ENCODE measurements around the gene RPS6KC1. TPM values are rescaled to one million over a fixed set of nuclear protein-coding genes. Genes with fewer than 3 reads are reported as not detected.

RPS6KC1 gene
- total RNA-seq, 1 donor from 2014 or later = 32.6 TPM

DNA sequence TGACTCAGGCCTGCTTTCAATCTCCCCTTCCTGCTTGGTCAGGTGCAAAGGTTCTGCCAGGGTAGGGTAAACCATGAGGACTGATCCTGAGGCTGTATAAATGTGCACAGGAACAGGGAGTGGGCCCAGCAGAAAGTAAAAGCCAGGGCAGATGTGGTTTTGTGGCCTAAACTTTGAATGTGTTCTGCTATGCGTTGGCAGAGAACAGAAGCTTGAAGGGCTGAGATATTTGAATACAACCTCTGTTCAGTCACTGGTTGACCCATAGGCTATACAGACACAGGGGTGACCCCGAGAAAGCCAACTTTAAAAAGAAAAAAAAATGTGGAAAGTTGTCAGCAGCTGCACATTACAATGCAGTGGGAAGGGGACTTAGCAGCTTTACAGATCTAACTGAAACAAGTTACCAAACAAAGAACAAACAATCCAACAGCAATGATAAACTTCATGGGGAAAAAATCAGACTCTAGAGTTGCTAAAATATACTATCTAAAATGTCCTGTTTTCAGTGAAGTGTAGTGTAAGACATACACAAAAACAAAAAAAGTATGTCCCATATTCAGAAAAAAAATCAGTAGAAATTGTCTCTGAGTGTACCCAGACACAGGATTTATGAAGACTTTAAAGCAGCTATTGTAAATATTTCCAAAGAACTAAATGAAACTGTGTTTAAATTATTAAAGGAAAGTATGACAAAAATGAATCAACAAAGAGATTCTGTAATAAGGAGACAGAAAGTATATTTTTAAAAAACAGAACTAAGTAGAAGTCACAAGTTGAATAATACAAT lies 216.1 kb downstream of the RPS6KC1 start:
- Histone ChIP-seq H4K20me1 (ENCODE audit: low read depth) (no peaks in the 10 kb centered on the region), H3K27ac (no peak overlapping the region), H3K9me3 (ENCODE audit: low read depth) (no peaks in the 10 kb centered on the region), H3K79me2 (ENCODE audit: low read depth) (no peaks in the 10 kb centered on the region), H3K4me2 (no peak overlapping the region), H3K9ac (no peak overlapping the region), H3F3A (ENCODE audit: low read depth) (no peaks in the 10 kb centered on the region), H3K4me1 (no peaks in the 10 kb centered on the region), H2AFZ (replicated peaks) (no peak overlapping the region), H3K36me3 (no peaks in the 10 kb centered on the region), H3K27me3 (no peaks in the 10 kb centered on the region), H3K4me3 (no peak overlapping the region)
- H3K27me3 Mint-ChIP-seq (ENCODE audit: insufficient read depth, low read depth) = no peaks in the 10 kb centered on the region
- no peak overlapping the region for H3K4me3 Mint-ChIP-seq
- peaks cover 8% of the 10 kb centered on the region for H3K9me3 Mint-ChIP-seq
- TF ChIP-seq EZH2 (IDR thresholded peaks at IDR 0.05) (no peak), EZH2phosphoT487 (IDR thresholded peaks at IDR 0.05) (no peak)
- TF ChIP-seq, protein P1, sequence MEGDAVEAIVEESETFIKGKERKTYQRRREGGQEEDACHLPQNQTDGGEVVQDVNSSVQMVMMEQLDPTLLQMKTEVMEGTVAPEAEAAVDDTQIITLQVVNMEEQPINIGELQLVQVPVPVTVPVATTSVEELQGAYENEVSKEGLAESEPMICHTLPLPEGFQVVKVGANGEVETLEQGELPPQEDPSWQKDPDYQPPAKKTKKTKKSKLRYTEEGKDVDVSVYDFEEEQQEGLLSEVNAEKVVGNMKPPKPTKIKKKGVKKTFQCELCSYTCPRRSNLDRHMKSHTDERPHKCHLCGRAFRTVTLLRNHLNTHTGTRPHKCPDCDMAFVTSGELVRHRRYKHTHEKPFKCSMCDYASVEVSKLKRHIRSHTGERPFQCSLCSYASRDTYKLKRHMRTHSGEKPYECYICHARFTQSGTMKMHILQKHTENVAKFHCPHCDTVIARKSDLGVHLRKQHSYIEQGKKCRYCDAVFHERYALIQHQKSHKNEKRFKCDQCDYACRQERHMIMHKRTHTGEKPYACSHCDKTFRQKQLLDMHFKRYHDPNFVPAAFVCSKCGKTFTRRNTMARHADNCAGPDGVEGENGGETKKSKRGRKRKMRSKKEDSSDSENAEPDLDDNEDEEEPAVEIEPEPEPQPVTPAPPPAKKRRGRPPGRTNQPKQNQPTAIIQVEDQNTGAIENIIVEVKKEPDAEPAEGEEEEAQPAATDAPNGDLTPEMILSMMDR (IDR thresholded peaks at IDR 0.05) = no peak
- H3K27ac Mint-ChIP-seq = no peak overlapping the region
- no peak for DNase-seq (ENCODE audit: low spot score)
- H3K4me1 Mint-ChIP-seq = no peaks in the 10 kb centered on the region
- H3K36me3 Mint-ChIP-seq = peaks cover 7% of the 10 kb centered on the region

DNA sequence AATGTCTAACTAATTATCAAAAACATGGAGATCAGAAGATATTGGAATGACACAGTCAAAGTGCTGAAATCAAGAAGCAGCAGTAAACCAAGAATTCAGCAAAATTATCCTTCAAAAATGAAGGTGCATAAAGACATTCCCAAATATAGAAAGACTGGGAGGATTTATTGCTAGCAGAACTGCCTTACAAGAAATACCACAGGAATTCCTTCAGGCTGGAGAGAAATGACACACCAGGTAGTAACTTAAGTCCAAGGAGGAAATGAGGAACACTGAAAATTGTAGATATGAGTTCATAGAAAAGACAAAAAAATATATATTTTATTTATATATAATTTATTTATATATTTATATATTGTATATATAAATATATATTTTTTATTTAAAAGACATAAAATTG lies 217.2 kb downstream of the RPS6KC1 start:
- Histone ChIP-seq H3F3A (ENCODE audit: low read depth) (no peaks in the 10 kb centered on the region), H3K27me3 (no peaks in the 10 kb centered on the region), H3K36me3 (no peaks in the 10 kb centered on the region), H4K20me1 (ENCODE audit: low read depth) (no peaks in the 10 kb centered on the region), H3K9ac (no peak overlapping the region), H3K27ac (no peak overlapping the region), H3K4me3 (no peak overlapping the region), H3K79me2 (ENCODE audit: low read depth) (no peaks in the 10 kb centered on the region), H3K4me1 (no peaks in the 10 kb centered on the region), H3K9me3 (ENCODE audit: low read depth) (no peaks in the 10 kb centered on the region), H2AFZ (replicated peaks) (no peak overlapping the region), H3K4me2 (no peak overlapping the region)
- Mint-ChIP-seq H3K27me3 (ENCODE audit: insufficient read depth, low read depth) (no peaks in the 10 kb centered on the region), H3K36me3 (peaks cover 10% of the 10 kb centered on the region), H3K27ac (no peak overlapping the region), H3K9me3 (peaks cover 8% of the 10 kb centered on the region), H3K4me1 (no peaks in the 10 kb centered on the region), H3K4me3 (no peak overlapping the region)
- no peak for DNase-seq (ENCODE audit: low spot score)
- TF ChIP-seq EZH2phosphoT487 (IDR thresholded peaks at IDR 0.05) (no peak), EZH2 (IDR thresholded peaks at IDR 0.05) (no peak)
- TF ChIP-seq, protein P1 (IDR thresholded peaks at IDR 0.05) = no peak

DNA sequence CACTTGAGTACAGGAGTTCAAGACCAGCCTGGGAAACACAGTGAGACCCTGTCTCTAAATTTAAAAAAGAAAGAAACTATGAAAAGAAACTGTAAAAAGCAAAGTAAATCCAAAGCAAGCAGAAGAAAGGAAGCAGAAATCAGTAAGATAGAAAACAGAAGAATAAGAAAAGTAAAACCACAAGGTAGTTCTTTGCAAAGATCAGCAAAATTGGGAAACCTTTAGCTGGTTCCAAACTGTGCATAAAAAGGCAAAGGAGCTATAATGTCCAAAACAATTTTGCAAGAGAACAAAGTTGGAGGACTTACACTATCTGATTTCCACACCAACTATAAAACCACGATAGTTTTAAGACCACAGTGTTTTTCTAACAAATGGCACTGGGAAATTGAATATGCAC lies 218.8 kb downstream of the RPS6KC1 start:
- Histone ChIP-seq H3K9me3 (ENCODE audit: low read depth) (no peaks in the 10 kb centered on the region), H3K27me3 (no peaks in the 10 kb centered on the region), H3K4me2 (no peak overlapping the region), H3K36me3 (no peaks in the 10 kb centered on the region), H2AFZ (replicated peaks) (no peak overlapping the region), H3K79me2 (ENCODE audit: low read depth) (no peaks in the 10 kb centered on the region), H3K27ac (no peak overlapping the region), H3K4me3 (no peak overlapping the region), H3K9ac (no peak overlapping the region), H4K20me1 (ENCODE audit: low read depth) (no peaks in the 10 kb centered on the region), H3F3A (ENCODE audit: low read depth) (no peaks in the 10 kb centered on the region), H3K4me1 (no peaks in the 10 kb centered on the region)
- H3K27me3 Mint-ChIP-seq (ENCODE audit: insufficient read depth, low read depth) = no peaks in the 10 kb centered on the region
- H3K9me3 Mint-ChIP-seq = peaks cover 8% of the 10 kb centered on the region
- H3K36me3 Mint-ChIP-seq = peaks cover 14% of the 10 kb centered on the region
- TF ChIP-seq EZH2phosphoT487 (IDR thresholded peaks at IDR 0.05) = no peak
- TF ChIP-seq, protein P1 (IDR thresholded peaks at IDR 0.05) = no peak
- TF ChIP-seq EZH2 (IDR thresholded peaks at IDR 0.05) = no peak
- H3K4me1 Mint-ChIP-seq = peaks cover 2% of the 10 kb centered on the region
- H3K4me3 Mint-ChIP-seq = no peak overlapping the region
- H3K27ac Mint-ChIP-seq = no peak overlapping the region
- no peak for DNase-seq (ENCODE audit: low spot score)
